Measurements from ENCODE around the gene LRMDA. TPM values are rescaled to one million over a fixed set of nuclear protein-coding genes. Genes with fewer than 3 reads are reported as not detected.

Gene LRMDA
- total RNA-seq, 4 donors from 2014 or later, result 12.0 to 15.9 (median 13.9) TPM

- ATAC-seq (ENCODE audit: low FRiP score) (no peak), DNase-seq (ENCODE audit: low spot score) (no peak)
Observed at GRCh38 chr10:75894761-75895160, 463.3 kb downstream of the LRMDA start.

GRCh38 chr10:75895259-75895658 is 463.8 kb downstream of the LRMDA start:
- no peak for ATAC-seq (ENCODE audit: low FRiP score)
- no peak for TF ChIP-seq CTCF (IDR thresholded peaks at IDR 0.05)
- no peak for DNase-seq (ENCODE audit: low spot score)

More at GRCh38 chr10:75894761-75895160, 463.3 kb downstream of the LRMDA start:
- no peak for TF ChIP-seq CTCF (IDR thresholded peaks at IDR 0.05)

GRCh38 chr10:75899816-75900390 is 468.5 kb downstream of the LRMDA start:
- ATAC-seq (ENCODE audit: low FRiP score) (no peak), DNase-seq (ENCODE audit: low spot score) (no peak)
- TF ChIP-seq CTCF (IDR thresholded peaks at IDR 0.05), result no peak

- ATAC-seq (ENCODE audit: low FRiP score), result no peak
- TF ChIP-seq CTCF (IDR thresholded peaks at IDR 0.05), result no peak
- DNase-seq (ENCODE audit: low spot score), result no peak
Observed at GRCh38 chr10:75902816-75903215, 471.4 kb downstream of the LRMDA start.

GRCh38 chr10:75904499-75905283 is 473.3 kb downstream of the LRMDA start:
- DNase-seq (ENCODE audit: low spot score), result no peak
- no peak for TF ChIP-seq CTCF (IDR thresholded peaks at IDR 0.05)
- ATAC-seq (ENCODE audit: low FRiP score), result no peak

GRCh38 chr10:75905490-75905889 is 474.1 kb downstream of the LRMDA start:
- DNase-seq (ENCODE audit: low spot score) (no peak), ATAC-seq (ENCODE audit: low FRiP score) (no peak)
- TF ChIP-seq CTCF (IDR thresholded peaks at IDR 0.05), result no peak

- DNase-seq (ENCODE audit: low spot score), result no peak
- ATAC-seq (ENCODE audit: low FRiP score), result no peak
- TF ChIP-seq CTCF (IDR thresholded peaks at IDR 0.05), result no peak
Observed at GRCh38 chr10:75910032-75910431, 478.6 kb downstream of the LRMDA start.

All from omental fat pad (tissue), 4 donors.